T-helper 1 cell treated with Interleukin-12 subunit alpha and Interleukin-12 subunit beta and Interleukin-4 antibody, amounts not matched to agents 30 ng/mL and 1 ng/mL, for 36 hours (primary cell): Measurements from ENCODE around the gene LHFPL3. TPM values are rescaled to one million over a fixed set of nuclear protein-coding genes. Genes with fewer than 3 reads are reported as not detected.
"Not testable (repeated sequence)": the region's sequence is repeated elsewhere in the genome, so short reads cannot be mapped to it uniquely, and the experiment has no call there.

Experiments
- intact Hi-C: fragments of 100-400 bp; cut with micrococcal nuclease; formaldehyde crosslinking; loops from one replicate; pipeline ENCODE4 v1.15.1; 2024
- total RNA-seq: library from RNA; stranded (reverse); gene quantifications from 2 replicates; pipeline ENCODE4 v1.2.3, GENCODE V29; 2022

LHFPL3 gene
- total RNA-seq, 1 donor from 2014 or later: not detected

GRCh38 chr7:104584620-104585019 lies 256.2 kb downstream of the LHFPL3 start:
- intact Hi-C loops: no loop called here

GRCh38 chr7:104595591-104595990 lies 267.2 kb downstream of the LHFPL3 start:
- intact Hi-C loops: not testable (repeated sequence)

DNA sequence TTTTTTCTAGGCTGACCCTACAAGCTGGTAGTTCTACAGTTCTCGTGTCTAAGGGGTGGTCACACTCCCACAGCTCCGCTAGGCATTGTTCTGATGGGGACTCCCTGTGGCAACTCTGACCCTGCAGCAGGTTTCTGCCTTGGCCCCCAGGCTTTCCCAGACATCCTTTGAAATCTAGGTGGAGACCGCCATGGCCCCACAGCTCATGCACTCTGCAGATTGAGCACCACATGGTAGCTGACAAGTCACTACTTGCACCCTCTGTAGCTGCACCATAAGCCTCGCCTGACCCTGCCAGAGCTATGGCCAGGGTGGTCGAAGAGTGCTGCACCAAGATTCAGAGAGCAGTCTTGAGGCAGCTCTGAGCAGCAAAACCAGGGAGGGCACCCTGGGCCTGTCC lies 275.6 kb downstream of the LHFPL3 start:
- intact Hi-C loops: no loop called here

- intact Hi-C loops: no loop called here
Observed at GRCh38 chr7:104604706-104605105, 276.3 kb downstream of the LHFPL3 start.

DNA sequence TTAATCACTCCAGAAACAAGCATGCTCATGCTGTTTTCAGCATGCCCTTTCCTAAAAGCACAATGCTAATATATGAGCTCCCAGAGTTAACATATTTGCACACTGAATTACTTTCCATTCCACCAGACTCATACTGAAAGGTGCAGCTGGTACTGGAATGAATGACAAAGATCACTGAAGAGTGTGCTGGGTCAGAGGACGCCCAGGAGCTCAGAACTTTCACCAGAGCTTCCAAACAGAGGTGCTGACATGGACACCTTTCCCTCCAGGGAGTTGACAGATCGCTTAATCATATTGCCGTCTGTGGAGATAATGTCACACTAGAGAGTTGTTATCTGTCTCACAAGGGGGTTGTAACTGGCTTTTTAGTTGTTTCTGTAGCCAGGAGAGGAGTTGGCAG lies 292.9 kb downstream of the LHFPL3 start:
- intact Hi-C loops: no loop called here

DNA sequence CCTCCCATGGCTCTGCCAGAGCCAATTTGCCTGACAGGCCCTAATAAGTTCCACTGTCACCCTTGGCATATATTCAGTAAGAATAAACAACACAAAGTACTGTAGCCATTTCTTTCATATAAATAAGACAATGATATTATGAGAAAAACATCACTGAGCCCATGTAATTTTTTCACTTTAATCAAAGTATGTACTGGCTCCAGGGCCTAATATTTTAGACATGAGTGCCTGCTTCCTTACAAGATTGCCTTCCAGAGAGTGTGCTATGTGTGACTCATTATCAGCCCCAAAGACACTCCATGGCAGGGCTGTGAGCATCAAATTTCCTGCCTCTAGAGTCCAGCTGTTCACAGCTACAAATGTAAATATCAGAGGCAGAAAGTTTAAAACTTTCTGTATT lies 297.6 kb downstream of the LHFPL3 start:
- intact Hi-C loops: no loop called here

- intact Hi-C loops: no loop called here
Observed at GRCh38 chr7:104627516-104627915, 299.1 kb downstream of the LHFPL3 start.

- intact Hi-C loops: no loop called here
Observed at GRCh38 chr7:104628017-104628416, 299.6 kb downstream of the LHFPL3 start.

DNA sequence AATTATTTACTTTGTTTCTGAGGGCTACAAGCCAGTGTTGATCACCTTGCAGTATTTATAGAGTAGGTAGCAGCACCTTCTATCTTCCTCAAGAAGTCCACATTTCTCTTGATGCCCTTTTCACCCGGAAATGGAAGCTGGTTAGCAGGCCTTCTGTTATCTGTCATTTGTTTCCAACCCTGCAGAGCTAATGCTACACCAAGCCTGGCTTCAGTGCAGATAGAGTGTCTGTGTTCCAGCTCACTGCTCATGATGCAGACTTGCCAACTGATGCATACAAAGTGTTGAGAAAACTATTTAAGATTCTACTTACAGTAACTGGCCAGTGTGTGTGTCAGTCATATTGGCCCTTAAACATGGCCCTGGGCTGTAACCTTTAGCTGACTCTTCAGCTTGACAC lies 301.0 kb downstream of the LHFPL3 start:
- intact Hi-C loops: no loop called here

- intact Hi-C loops: no loop called here
Observed at GRCh38 chr7:104640506-104640905, 312.1 kb downstream of the LHFPL3 start.

GRCh38 chr7:104642560-104642959 lies 314.2 kb downstream of the LHFPL3 start:
- intact Hi-C loops: loop anchor here (2.0 kb wide), 2 partner anchors 206 to 276 kb away; no protein-coding TSS in a partner anchor

DNA sequence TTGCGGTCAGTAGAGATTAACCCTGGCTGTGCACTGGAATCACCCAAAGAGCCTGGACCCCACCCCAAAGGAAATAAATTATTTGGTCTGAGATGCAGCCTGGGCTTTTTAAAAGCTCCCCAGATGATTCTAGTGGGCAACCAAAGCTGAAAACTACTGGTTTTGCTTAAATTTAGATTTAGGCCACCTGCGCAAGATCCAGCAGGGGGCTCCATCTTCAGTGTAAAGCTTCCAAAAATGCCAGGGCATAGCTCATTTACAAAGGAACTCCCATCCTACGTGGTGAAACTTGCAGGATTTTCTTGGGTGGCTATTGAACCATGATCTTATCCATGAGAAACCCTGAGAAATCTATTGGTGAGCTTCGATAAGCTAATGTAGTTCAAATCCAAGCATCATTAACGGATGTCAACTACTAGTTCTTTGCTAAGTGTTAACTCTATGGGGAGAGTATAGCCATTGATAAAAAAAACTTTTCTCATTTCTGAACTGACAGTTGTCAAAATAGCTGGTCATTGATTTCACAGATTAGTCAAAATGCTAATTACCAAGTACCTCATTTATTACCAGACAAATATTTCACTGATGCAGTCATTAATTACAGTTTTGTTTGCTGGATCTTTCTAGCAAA lies 315.3 kb downstream of the LHFPL3 start:
- intact Hi-C loops: loop anchor here (2.0 kb wide), 2 partner anchors 205 to 275 kb away; no protein-coding TSS in a partner anchor

DNA sequence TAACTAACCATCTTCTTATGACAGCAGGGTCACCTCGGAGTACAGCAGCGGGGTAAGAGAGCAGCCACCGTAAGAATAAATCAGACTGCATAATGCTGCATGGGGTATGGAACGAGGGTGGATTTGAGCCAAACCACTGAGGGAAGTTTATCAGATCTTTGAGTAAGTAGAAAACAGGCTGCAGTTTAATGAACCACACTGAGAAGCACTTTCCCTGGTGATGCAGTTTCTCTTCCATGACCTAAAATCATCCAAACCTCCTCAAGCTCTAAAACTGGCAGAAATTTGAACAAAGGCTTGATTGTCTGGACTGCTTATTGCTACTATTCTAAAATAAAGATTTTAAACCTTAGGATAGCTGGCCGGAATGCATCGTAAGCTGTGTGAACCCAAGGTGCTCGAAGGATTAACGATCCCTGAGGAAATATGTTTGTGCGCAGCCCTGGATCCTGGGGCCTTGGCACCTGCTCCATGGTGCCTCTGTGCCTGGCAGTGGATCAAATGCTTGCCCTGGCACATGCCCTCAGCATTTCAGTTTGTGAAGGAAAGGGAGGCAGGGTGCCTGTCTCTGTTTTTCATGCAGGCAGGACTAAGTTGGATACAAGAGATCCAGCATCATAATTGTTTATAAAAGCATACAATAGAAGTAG lies 322.7 kb downstream of the LHFPL3 start:
- intact Hi-C loops: no loop called here

- intact Hi-C loops: no loop called here
Observed at GRCh38 chr7:104652434-104652833, 324.0 kb downstream of the LHFPL3 start.

DNA sequence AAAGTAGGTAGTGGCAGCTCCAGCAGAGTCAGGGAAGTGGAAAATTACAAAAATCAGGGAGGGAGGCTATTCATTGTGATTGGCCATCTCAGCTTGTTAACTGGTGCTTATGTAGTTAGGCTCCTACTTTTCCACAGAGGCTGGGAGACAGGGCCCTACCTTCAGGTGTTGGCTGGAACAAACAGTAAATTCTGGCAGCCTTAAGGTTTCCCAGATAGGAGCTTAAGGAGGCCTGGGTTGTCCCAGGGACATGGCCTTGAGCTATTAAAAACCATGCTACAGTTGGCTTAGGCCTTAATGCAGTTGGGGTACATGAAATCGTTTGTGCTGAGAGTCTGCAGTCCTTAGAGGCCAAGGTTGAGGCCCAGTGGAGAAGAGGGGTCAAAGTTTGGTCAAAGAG lies 324.5 kb downstream of the LHFPL3 start:
- intact Hi-C loops: no loop called here

DNA sequence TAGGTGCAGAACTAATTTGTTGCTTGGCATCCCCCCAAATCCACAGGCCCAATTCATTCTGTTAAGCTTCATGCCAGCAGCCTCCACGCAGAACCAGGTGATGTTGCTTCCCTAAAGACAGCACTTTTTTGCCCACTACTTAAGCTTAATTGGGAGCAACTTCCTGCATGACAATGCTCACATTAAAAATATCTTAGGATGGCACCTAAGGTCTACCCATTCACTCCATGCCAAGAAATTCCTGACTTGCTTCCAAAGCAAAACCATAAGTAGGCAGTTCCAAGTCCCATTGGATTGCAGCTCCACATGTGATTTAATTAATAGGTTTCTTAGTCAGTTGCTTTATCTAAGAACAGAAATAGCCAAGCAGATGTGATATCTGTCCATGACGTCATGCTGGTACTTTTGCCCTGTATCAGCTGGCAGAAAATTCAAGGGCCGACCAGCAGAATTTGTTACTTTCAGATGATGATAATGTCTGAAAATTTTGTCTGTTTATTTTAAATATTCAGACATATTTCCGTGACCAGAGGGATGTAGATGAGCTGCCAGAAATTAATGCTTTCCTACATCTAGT lies 325.5 kb downstream of the LHFPL3 start:
- intact Hi-C loops: no loop called here

DNA sequence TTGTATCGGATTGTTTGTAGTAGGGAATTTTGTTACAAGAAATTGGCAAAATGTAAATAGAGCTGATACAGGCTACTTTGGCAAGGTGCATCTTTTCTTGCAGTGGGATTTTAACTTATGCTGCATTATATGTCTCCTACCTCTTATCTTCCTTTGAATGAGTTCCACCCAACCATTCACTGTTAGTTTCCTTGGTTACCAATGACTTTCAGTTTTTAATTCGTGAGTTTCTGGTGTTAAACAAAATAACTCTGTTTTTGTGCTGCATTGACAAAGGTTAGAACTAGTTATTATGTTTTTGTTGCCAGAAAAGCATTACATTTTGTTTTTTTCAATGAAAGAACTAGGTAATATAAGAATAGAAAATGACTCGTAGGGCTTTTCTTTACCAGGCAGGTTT lies 327.2 kb downstream of the LHFPL3 start:
- intact Hi-C loops: no loop called here

DNA sequence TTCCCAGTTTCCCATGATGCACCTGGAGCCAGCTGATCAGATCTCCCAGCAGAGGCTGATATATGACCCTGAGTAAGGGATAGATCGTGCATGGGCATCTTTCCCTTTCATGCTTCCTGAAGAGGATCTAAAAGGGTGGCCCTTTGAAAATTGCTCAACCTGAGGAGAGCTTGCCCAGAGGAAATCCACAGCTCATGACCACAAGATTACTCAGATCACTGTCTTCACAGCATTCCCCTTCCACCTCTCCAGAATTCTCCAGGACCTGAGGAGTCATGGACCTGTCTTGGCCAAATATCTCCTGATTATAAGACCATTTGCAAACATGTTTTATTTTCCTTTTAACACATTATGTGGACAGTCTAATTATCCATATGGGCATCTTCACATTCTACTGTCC lies 328.1 kb downstream of the LHFPL3 start:
- intact Hi-C loops: no loop called here

GRCh38 chr7:104657134-104657533 lies 328.7 kb downstream of the LHFPL3 start:
- intact Hi-C loops: no loop called here

DNA sequence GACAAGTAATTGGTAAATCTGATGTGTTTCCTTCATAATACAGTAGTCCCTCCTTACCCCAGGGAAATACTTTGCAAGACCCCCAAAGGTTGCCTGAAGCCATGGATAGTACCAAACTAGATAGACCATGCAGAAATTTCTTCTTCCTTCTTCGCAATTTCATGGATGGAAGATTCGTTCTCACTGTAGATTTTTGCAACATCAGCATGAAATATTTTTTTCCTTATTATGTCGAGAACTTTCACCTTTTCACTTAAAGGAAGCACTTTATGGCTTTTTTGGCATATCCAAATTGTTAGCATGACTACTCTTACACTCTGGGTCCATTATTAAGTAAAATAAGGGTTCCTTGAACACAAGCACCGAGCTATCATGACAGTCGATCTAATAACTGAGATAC lies 333.2 kb downstream of the LHFPL3 start:
- intact Hi-C loops: no loop called here

- intact Hi-C loops: no loop called here
Observed at GRCh38 chr7:104664648-104665047, 336.2 kb downstream of the LHFPL3 start.

DNA sequence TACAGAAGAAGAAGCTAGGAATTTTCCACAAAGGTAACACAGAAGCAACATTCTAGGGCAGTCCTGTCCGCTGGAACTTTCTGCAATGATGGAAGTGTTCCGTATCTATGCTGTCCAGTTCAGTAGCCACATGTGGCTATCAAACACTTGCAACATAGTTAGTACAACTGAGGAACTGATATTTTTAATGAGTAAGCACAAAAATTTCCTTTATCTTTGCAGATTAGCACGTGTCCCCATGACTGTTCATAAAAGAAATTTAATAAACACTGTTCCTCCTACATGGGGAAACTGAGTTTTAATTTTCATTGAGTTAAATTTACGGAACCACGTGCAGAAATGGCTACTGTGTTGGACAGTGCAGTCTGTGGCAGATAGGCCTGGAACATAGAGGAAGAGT lies 349.2 kb downstream of the LHFPL3 start:
- intact Hi-C loops: no loop called here

DNA sequence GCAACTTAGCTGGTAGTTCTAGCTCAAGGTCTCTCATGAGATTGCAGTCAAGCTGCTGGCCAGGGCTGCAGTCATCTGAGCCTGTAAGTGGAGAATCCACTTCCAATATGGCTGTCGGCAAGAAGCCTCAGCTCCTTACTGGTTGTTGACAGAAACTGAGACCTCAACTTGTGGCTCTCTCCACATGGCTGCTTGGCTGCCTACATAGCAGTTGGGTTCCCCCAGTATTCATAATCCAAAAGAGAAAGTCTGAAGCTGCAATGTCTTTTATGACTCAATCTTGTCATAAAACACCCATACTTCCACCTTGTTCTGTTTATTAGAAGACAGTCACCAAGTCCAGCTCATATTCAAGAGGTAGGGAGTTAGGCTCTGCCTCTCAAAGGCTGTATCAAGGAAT lies 350.7 kb downstream of the LHFPL3 start:
- intact Hi-C loops: no loop called here
